ENCODE measurements around the gene FXYD1.

FXYD1 gene

GRCh38 chr19:35165200-35166058 is 26.8 kb downstream of the FXYD1 start:
- no peak for DNase-seq

- DNase-seq: no peak
These were observed 27.8 kb downstream of the FXYD1 start for GRCh38 chr19:35166100-35167063.

- no peak for DNase-seq
These were observed 28.9 kb downstream of the FXYD1 start for GRCh38 chr19:35167251-35168119.

- no peak for DNase-seq
These were observed 29.6 kb downstream of the FXYD1 start for GRCh38 chr19:35168196-35168595.

- DNase-seq: no peak
These were observed 30.8 kb downstream of the FXYD1 start for GRCh38 chr19:35169221-35169995.

GRCh38 chr19:35170359-35171061 is 31.9 kb downstream of the FXYD1 start:
- no peak for DNase-seq

DNA sequence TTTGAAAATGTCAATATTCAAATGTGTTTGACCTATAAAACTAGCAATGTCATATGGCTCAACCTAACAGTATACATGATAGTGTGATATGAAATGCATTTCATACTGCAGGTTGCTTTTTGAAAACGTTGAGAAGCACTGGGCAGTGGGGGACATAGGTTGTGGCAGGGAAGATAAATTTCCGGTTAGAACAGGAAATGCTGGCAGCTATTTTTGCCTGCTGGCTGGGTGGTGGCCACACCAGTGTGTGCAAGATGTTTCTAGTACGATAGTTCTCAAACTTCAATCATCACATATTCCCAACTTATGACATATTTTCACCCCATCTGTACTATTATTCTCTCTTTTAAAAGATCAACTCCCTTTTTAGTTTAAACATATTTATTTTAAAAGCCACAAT is 33.1 kb downstream of the FXYD1 start:
- no peak for DNase-seq

- no peak for DNase-seq
These were observed 35.6 kb downstream of the FXYD1 start for GRCh38 chr19:35174226-35174625.

DNA sequence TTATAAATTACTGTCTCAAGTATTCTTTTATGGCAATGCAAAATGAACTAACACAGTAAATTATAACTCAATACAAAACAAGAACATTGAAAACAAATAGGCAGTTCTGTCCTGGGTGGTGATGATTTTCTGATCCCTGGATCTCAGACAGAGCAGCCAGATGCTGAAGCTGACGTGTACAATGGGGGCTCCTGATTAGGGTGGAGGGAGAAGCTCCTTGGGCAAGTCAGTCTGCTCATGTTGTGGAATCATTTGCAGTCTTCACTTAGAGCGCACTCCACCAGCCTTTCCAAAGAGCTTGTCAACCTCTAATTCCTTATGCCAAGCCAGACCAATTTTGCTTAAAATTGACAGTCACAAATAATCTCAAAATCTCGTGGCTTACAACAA is 37.6 kb downstream of the FXYD1 start:
- no peak for DNase-seq

GRCh38 chr19:35177377-35178274 is 39.0 kb downstream of the FXYD1 start:
- no peak for DNase-seq

- DNase-seq: no peak
These were observed 40.1 kb downstream of the FXYD1 start for GRCh38 chr19:35178701-35179100.

GRCh38 chr19:35179830-35180229 is 41.2 kb downstream of the FXYD1 start:
- DNase-seq: no peak

DNA sequence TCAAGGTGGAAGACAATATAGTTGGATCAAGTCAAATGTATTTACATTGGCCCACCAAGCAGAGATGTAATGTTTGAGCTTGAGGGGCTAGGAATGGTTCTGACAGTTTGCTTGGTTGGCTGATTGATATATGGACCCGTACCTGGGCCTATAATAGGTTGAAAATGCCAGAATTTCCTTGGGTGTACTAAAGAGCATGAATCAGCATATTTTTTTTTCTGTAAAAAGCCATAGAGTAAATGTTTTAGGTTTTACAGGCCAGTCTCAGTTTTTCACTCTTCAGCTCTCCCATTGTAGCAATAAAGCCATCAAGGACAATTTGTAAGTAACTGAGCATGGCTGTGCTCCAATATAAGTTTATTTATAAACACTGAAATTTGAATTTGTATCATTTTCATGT is 42.8 kb downstream of the FXYD1 start:
- no peak for DNase-seq

DNA sequence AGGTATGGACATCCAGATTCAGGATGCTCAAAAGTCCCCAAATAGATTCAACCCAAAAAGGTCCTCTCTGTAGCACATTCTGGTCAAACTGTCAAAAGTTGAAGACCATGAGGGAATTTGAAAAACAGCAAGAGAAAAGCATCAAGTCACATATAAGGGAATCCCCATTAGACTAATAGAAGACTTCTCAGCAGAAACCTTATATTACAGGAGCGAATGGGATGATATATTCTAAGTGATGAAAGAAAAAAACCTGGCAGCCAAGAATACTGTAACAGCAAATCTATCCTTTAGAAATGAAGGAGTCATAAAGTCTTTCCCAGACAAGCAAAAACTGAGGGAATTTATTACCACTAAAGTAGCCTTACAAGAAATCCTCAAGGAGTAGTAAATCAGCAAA is 45.6 kb downstream of the FXYD1 start:
- no peak for DNase-seq

DNA sequence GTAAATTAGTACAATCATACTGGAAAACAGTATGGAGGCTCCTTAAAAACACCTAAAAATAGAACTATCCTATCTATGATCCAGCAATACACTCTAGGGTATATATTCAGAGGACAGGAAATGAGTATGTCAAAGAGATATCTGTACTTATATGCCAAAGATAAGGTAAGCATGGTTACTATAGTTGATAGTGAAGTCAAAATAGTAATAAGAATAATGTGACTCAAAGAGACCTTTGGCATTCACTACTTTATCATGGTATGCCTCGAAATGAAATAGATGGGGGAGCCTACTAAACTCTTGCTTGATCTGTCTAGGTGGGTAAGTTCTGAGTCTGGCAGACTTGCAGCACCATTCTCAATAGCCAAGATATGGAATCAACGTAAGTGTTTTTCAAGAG is 46.3 kb downstream of the FXYD1 start:
- no peak for DNase-seq

Measured in KG1 (cell line).